CD4-positive, alpha-beta T cell (primary cell): Measurements from ENCODE around the gene CTNNA2. TPM values are rescaled to one million over a fixed set of nuclear protein-coding genes. Genes with fewer than 3 reads are reported as not detected.

Source experiments
- ATAC-seq: fragments of 200-7000 bp; cut with Tn5 transposase; one replicate; pipeline ENCODE4 v1.10.0; 2022; ENCODE audit warnings: mild to moderate bottlenecking; ENCODE audit not compliant: poor library complexity
- CTCF ChIA-PET: fragments of 350-600 bp; sonication (Branson Sonifier 250); formaldehyde crosslinking; loops from one replicate; lab custom pipeline; 2021; ENCODE audit warnings: antibody characterized with exemption, inconsistent platforms; lab: Charles Lee
- POLR2A ChIA-PET: fragments of 350-600 bp; sonication (Branson Sonifier 250); formaldehyde crosslinking; loops from one replicate; lab custom pipeline; 2021; ENCODE audit warnings: antibody characterized with exemption, inconsistent platforms; lab: Charles Lee
- DNase-seq, 14 experiments: peaks; one replicate each; pipeline ENCODE4 v3.0.0-alpha.2; 2013 to 2020; ENCODE audit warnings: mixed read lengths in 2 of 14
- H3K27ac ChIP-seq, 2 donors: one replicate each; pipeline versions ENCODE4 v1.5.1 to v1.7.0; 2013; ENCODE audit warnings: low read length in 2 of 2, low read depth in 1 of 2, mild to moderate bottlenecking in 1 of 2
- H3K27me3 ChIP-seq, 2 experiments: 1 replicate in 1 of 2; 2 replicates in 1 of 2; pipeline versions ENCODE4 v1.6.1 to v1.7.0; 2013; ENCODE audit warnings: low read length in 2 of 2, control low read depth in 1 of 2, mild to moderate bottlenecking in 1 of 2, moderate library complexity in 1 of 2; ENCODE audit not compliant: insufficient read depth in 2 of 2, control insufficient read depth in 1 of 2
- H3K36me3 ChIP-seq: one replicate; pipeline ENCODE4 v1.6.1; 2013; ENCODE audit warnings: low read length, control low read depth; ENCODE audit not compliant: insufficient read depth
- H3K4me1 ChIP-seq: one replicate; pipeline ENCODE4 v1.6.1; 2013; ENCODE audit warnings: low read length, control low read depth; ENCODE audit not compliant: insufficient read depth
- H3K4me3 ChIP-seq: one replicate; pipeline ENCODE4 v1.5.1; 2013; ENCODE audit warnings: mild to moderate bottlenecking, low read length, moderate library complexity
- H3K9me3 ChIP-seq, 2 experiments: 1 replicate in 1 of 2; 2 replicates in 1 of 2; pipeline versions ENCODE4 v1.6.1 to v1.7.0; 2013; ENCODE audit warnings: low read length in 2 of 2, mild to moderate bottlenecking in 2 of 2, control low read depth in 1 of 2, moderate library complexity in 1 of 2; ENCODE audit not compliant: control insufficient read depth in 1 of 2, insufficient read depth in 1 of 2
- H3K27ac Mint-ChIP-seq: one replicate; pipeline ENCODE4 v1.8.0; 2020; ENCODE audit warnings: mixed read lengths
- H3K27me3 Mint-ChIP-seq: one replicate; pipeline ENCODE4 v1.8.0; 2021; ENCODE audit warnings: mixed read lengths
- H3K36me3 Mint-ChIP-seq: one replicate; pipeline ENCODE4 v1.8.0; 2021; ENCODE audit warnings: low read depth, mixed read lengths
- H3K4me1 Mint-ChIP-seq: one replicate; pipeline ENCODE4 v1.8.0; 2021; ENCODE audit warnings: low read depth, mixed read lengths
- H3K4me3 Mint-ChIP-seq: one replicate; pipeline ENCODE4 v1.8.0; 2020; ENCODE audit warnings: mild to moderate bottlenecking, mixed read lengths
- H3K9me3 Mint-ChIP-seq: one replicate; pipeline ENCODE4 v1.8.0; 2020; ENCODE audit warnings: mixed read lengths
- intact Hi-C, 2 experiments: fragments of 100-400 bp; cut with DNase I in 1 of 2; cut with micrococcal nuclease in 1 of 2; formaldehyde crosslinking; loops; one replicate each; pipeline versions ENCODE4 v1.15.1 to v1.9.0; 2023 to 2025; cut with DNase I, micrococcal nuclease
- total RNA-seq, 174 experiments: library from RNA in 2 of 174; stranded (reverse) in 2 of 174; gene quantifications; one replicate each; pipeline ENCODE4 v1.2.3 and lab custom pipeline; 2021 to 2026
- TF ChIP-seq, protein P1 (sequence below): fragments of 200-600 bp; IDR thresholded peaks from one replicate; pipeline ENCODE4 v1.8.0; 2022; ENCODE audit warnings: antibody characterized with exemption, mild to moderate bottlenecking

Gene CTNNA2
- total RNA-seq, 2 experiments from 2014 or later = not detected

DNA sequence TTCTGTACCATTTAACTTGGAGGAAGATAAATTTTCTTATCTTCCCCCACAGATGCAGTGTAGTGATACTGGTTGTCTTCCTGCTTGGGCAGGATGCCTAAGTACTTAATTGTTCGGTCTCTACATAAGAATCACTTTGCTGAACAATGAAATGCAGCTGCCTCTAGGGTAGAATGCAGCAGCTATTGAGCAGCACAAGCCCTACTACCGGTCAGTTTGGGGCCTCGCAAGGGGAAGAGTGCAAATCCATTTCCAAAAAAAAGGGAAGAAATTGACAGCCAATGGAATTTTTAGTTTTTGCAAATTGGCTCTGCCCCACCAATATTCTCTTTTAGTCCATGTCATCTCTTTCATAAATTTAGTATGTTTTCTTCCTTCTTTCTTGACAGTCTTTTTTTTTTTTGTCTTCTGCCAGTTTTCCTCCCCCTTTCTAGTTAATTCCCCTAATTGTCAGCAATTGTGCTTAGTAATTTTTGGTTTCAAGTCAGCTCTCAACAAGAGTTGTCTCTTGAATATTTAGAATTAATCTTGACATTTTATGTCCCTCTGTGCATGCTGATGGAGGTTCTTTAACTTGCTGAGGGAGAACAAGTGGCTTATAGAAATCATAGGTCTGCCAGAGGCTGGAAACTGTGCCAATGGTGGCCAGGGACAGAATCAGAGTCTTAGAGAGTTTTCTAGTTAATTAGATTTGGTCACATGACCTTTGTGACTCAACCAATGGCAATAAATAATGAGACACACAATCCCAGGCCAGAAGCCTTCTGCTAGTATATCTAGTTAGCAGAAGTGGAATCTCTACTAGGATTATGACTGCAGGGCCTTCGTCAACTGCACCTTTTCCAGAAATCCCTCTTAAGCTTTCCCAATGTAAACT is 270.0 kb downstream of the CTNNA2 start:
- Mint-ChIP-seq H3K27me3 (no peaks in the 10 kb centered on the region), H3K9me3 (peaks cover 6% of the 10 kb centered on the region), H3K36me3 (no peaks in the 10 kb centered on the region), H3K27ac (no peak overlapping the region), H3K4me3 (no peak overlapping the region), H3K4me1 (no peaks in the 10 kb centered on the region)
- DNase-seq (no peak), ATAC-seq (no peak)
- no peak overlapping the region for H3K27ac ChIP-seq
- no peak overlapping the region for H3K4me3 ChIP-seq
- H3K4me1 ChIP-seq = no peaks in the 10 kb centered on the region
- H3K36me3 ChIP-seq = no peaks in the 10 kb centered on the region
- ChIA-PET CTCF (no interaction called here), POLR2A (no interaction called here)
- H3K9me3 ChIP-seq = peaks cover 0 to 3% of the 10 kb centered on the region in 2 experiments
- intact Hi-C loops = no loop called here
- TF ChIP-seq, protein P1, sequence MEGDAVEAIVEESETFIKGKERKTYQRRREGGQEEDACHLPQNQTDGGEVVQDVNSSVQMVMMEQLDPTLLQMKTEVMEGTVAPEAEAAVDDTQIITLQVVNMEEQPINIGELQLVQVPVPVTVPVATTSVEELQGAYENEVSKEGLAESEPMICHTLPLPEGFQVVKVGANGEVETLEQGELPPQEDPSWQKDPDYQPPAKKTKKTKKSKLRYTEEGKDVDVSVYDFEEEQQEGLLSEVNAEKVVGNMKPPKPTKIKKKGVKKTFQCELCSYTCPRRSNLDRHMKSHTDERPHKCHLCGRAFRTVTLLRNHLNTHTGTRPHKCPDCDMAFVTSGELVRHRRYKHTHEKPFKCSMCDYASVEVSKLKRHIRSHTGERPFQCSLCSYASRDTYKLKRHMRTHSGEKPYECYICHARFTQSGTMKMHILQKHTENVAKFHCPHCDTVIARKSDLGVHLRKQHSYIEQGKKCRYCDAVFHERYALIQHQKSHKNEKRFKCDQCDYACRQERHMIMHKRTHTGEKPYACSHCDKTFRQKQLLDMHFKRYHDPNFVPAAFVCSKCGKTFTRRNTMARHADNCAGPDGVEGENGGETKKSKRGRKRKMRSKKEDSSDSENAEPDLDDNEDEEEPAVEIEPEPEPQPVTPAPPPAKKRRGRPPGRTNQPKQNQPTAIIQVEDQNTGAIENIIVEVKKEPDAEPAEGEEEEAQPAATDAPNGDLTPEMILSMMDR = no peak
- no peaks in the 10 kb centered on the region for H3K27me3 ChIP-seq

DNA sequence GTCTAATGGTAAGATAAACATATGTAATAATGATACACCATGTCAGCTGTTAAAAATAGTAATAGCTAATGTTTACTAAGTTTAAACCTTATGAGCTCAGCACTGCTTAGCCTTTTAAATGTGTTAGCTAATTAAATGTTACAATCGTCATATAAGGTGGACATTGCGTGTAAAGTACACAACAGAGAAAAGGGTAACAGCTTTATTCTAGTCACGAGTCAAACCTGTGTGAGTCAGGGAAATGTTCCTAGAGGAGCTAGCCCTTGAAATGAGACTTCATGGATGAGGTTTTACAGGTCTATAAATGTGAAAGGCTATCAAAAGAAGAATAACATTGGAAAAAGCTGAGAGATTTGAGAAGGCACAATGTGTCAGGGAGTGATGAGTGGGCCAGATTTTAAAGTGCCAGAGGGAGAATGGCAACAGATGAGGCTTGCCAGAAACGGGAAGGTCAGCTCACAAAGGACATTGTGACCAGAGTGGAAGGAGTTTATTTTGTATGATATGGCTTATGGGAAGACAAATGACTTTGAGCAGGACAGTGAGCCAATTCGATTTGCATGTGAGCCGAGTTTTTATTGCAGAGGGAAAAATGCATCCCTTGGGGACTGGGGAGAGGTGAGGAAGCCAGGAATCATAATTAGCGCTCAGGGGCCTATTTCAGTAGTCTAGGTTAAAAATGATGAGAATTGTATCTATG is 276.3 kb downstream of the CTNNA2 start:
- ChIA-PET POLR2A (no interaction called here), CTCF (no interaction called here)
- Mint-ChIP-seq H3K9me3 (peaks cover 2% of the 10 kb centered on the region), H3K4me3 (no peak overlapping the region), H3K27ac (no peak overlapping the region), H3K4me1 (no peaks in the 10 kb centered on the region), H3K27me3 (no peaks in the 10 kb centered on the region), H3K36me3 (no peaks in the 10 kb centered on the region)
- Histone ChIP-seq H3K4me3 (no peak overlapping the region), H3K36me3 (no peaks in the 10 kb centered on the region), H3K27me3 (no peaks in the 10 kb centered on the region), H3K27ac (no peak overlapping the region), H3K4me1 (no peaks in the 10 kb centered on the region), H3K9me3 (no peaks in the 10 kb centered on the region)
- intact Hi-C loops = no loop called here
- ATAC-seq (no peak), DNase-seq (no peak)
- TF ChIP-seq, protein P1 = no peak

DNA sequence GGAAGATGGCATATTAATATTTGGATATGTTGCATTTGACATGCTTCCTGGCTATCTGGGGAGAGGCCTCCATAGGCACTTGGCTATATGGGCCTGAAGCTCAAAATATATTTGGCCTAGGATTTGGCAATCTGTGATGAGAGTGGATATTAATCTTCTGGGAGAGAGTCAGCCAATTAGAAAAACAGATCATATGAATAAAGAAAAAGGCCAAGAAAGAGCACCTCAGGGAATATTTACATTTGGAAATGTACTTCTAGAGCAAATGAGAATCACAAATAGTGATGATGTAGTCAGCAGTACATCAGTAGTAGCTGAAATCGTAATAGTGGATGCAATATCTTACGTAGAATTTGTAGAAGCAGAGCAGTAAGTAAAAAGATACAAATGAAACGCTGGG is 277.0 kb downstream of the CTNNA2 start:
- Mint-ChIP-seq H3K4me1 (no peaks in the 10 kb centered on the region), H3K36me3 (no peaks in the 10 kb centered on the region), H3K27me3 (no peaks in the 10 kb centered on the region), H3K4me3 (no peak overlapping the region), H3K9me3 (peaks cover 2% of the 10 kb centered on the region), H3K27ac (no peak overlapping the region)
- ATAC-seq (no peak), DNase-seq (no peak)
- Histone ChIP-seq H3K4me1 (no peaks in the 10 kb centered on the region), H3K27me3 (no peaks in the 10 kb centered on the region), H3K4me3 (no peak overlapping the region), H3K27ac (no peak overlapping the region), H3K9me3 (no peaks in the 10 kb centered on the region), H3K36me3 (no peaks in the 10 kb centered on the region)
- TF ChIP-seq, protein P1 = no peak
- POLR2A ChIA-PET = no interaction called here
- CTCF ChIA-PET = no interaction called here
- intact Hi-C loops = no loop called here
